ENCODE results near the gene RARS2. TPM values are rescaled to one million over a fixed set of nuclear protein-coding genes. Genes with fewer than 3 reads are reported as not detected.
"Not testable (repeated sequence)": the region's sequence is repeated elsewhere in the genome, so short reads cannot be mapped to it uniquely, and the experiment has no call there.

The RARS2 gene
- total RNA-seq, 6 donors from 2014 or later: 21.9 to 32.5 (median 23.7) TPM

- Histone ChIP-seq H3K9me3 (no peaks in the 10 kb centered on the region), H3K27ac (no peak overlapping the region), H3K27me3 (no peaks in the 10 kb centered on the region), H3K4me3 (no peak overlapping the region), H3K36me3 (peaks cover 6 to 22% (median 7%) of the 10 kb centered on the region in 4 donors), H3K4me1 (peaks cover 0 to 7% (median 0%) of the 10 kb centered on the region in 4 donors)
- TF ChIP-seq EP300 (IDR thresholded peaks at IDR 0.05): no peak
- no peak for TF ChIP-seq CTCF (IDR thresholded peaks at IDR 0.05)
- TF ChIP-seq POLR2A (IDR thresholded peaks at IDR 0.05): no peak
- TF ChIP-seq POLR2AphosphoS5 (IDR thresholded peaks at IDR 0.05): no peak
- DNase-seq (no peak), ATAC-seq (ENCODE audit: low FRiP score in 2 of 2) (no peak)
Observed at GRCh38 chr6:87498048-87498447, 91.7 kb downstream of the RARS2 start.

- WGBS, 2 donors: 92 to 93% methylated on average over 8 of the region's 8 CpGs
- no peaks in the 10 kb centered on the region for H3K27me3 ChIP-seq
- peaks cover 0 to 16% (median 2%) of the 10 kb centered on the region in 4 donors for H3K36me3 ChIP-seq
- TF ChIP-seq POLR2A (IDR thresholded peaks at IDR 0.05) (no peak), EP300 (IDR thresholded peaks at IDR 0.05) (no peak)
- no peak overlapping the region for H3K4me3 ChIP-seq
- no peaks in the 10 kb centered on the region for H3K9me3 ChIP-seq
- DNase-seq (no peak), ATAC-seq (ENCODE audit: low FRiP score in 2 of 2) (no peak)
- peaks cover 0 to 3% (median 0%) of the 10 kb centered on the region in 4 donors for H3K4me1 ChIP-seq
- no peak overlapping the region for H3K27ac ChIP-seq
Observed at GRCh38 chr6:87494761-87495422, 94.9 kb downstream of the RARS2 start.

- not testable (repeated sequence) for H3K27ac ChIP-seq; H3K9me3 ChIP-seq; DNase-seq; ATAC-seq (ENCODE audit: low FRiP score in 2 of 2); H3K4me1 ChIP-seq; H3K4me3 ChIP-seq; H3K27me3 ChIP-seq
- H3K36me3 ChIP-seq: peaks cover 0 to 16% (median 0%) of the 10 kb centered on the region in 4 donors
- WGBS, 2 donors: 87 to 99% methylated on average over 8 of the region's 8 CpGs
Observed at GRCh38 chr6:87489326-87489725, 100.5 kb downstream of the RARS2 start.

- WGBS, 2 donors: 72 to 79% methylated on average over 4 of the region's 4 CpGs
- H3K4me1 ChIP-seq: peaks cover 0 to 15% (median 6%) of the 10 kb centered on the region in 4 donors
- H3K4me3 ChIP-seq: no peak overlapping the region
- no peak for ATAC-seq (ENCODE audit: low FRiP score in 2 of 2)
- no peak for TF ChIP-seq EP300 (IDR thresholded peaks at IDR 0.05)
- TF ChIP-seq CTCF (IDR thresholded peaks at IDR 0.05): no peak
- TF ChIP-seq POLR2A (IDR thresholded peaks at IDR 0.05): no peak
- TF ChIP-seq POLR2AphosphoS5 (IDR thresholded peaks at IDR 0.05): no peak
- no peak for DNase-seq
- H3K27me3 ChIP-seq: no peaks in the 10 kb centered on the region
- no peak overlapping the region for H3K27ac ChIP-seq
- H3K9me3 ChIP-seq: no peaks in the 10 kb centered on the region
- peaks cover 0 to 10% (median 0%) of the 10 kb centered on the region in 4 donors for H3K36me3 ChIP-seq
Observed at GRCh38 chr6:87487555-87487954, 102.2 kb downstream of the RARS2 start.

GRCh38 chr6:87484491-87484890, 105.3 kb downstream of the RARS2 start:
- no peaks in the 10 kb centered on the region for H3K9me3 ChIP-seq
- H3K4me3 ChIP-seq: no peak overlapping the region
- DNase-seq (no peak), ATAC-seq (ENCODE audit: low FRiP score in 2 of 2) (no peak)
- peaks cover 0 to 6% (median 0%) of the 10 kb centered on the region in 4 donors for H3K36me3 ChIP-seq
- TF ChIP-seq CTCF (IDR thresholded peaks at IDR 0.05) (no peak), EP300 (IDR thresholded peaks at IDR 0.05) (no peak), POLR2AphosphoS5 (IDR thresholded peaks at IDR 0.05) (no peak), POLR2A (IDR thresholded peaks at IDR 0.05) (no peak)
- H3K4me1 ChIP-seq: peaks cover 0 to 16% (median 10%) of the 10 kb centered on the region in 4 donors
- H3K27ac ChIP-seq: no peak overlapping the region
- H3K27me3 ChIP-seq: no peaks in the 10 kb centered on the region
- 82 to 96% methylated on average over 7 of the region's 7 CpGs for WGBS, 2 donors

- Histone ChIP-seq H3K4me3 (no peak overlapping the region), H3K4me1 (peaks cover 0 to 16% (median 9%) of the 10 kb centered on the region in 4 donors), H3K36me3 (peaks cover 0 to 9% (median 0%) of the 10 kb centered on the region in 4 donors), H3K27ac (no peak overlapping the region), H3K27me3 (no peaks in the 10 kb centered on the region), H3K9me3 (no peaks in the 10 kb centered on the region)
- WGBS, 2 donors: 76 to 98% methylated on average over 9 of the region's 9 CpGs
- TF ChIP-seq CTCF (IDR thresholded peaks at IDR 0.05) (no peak), POLR2AphosphoS5 (IDR thresholded peaks at IDR 0.05) (no peak), EP300 (IDR thresholded peaks at IDR 0.05) (no peak), POLR2A (IDR thresholded peaks at IDR 0.05) (no peak)
- no peak for ATAC-seq (ENCODE audit: low FRiP score in 2 of 2)
- no peak for DNase-seq
Observed at GRCh38 chr6:87483929-87484328, 105.9 kb downstream of the RARS2 start.

All from upper lobe of left lung (tissue), 6 donors.